Upper lobe of left lung (tissue), 4 donors: ENCODE data around the gene POLD2.

Experiments
- EP300 ChIP-seq, 4 donors: sonication (generic); formaldehyde crosslinking; IDR thresholded peaks; one replicate each; pipeline ENCODE4 v1.5.1; 2017; ENCODE audit warnings: antibody characterized with exemption in 4 of 4, control low read depth in 2 of 4
- POLR2A ChIP-seq, 4 donors: fragments of 450-650 bp; IDR thresholded peaks; one replicate each; pipeline ENCODE4 v1.5.1; 2016 to 2017; ENCODE audit warnings: antibody characterized with exemption in 4 of 4, mild to moderate bottlenecking in 2 of 4
- POLR2AphosphoS5 ChIP-seq, 2 donors: sonication (generic); formaldehyde crosslinking; IDR thresholded peaks; one replicate each; pipeline ENCODE4 v1.5.1; 2017; ENCODE audit warnings: antibody characterized with exemption in 2 of 2
- TF ChIP-seq, protein P1 (sequence below), 6 experiments: fragments of 450-650 bp in 4 of 6; fragments of 200-600 bp in 2 of 6; sonication (generic) in 2 of 6; IDR thresholded peaks; one replicate each; pipeline ENCODE4 v1.5.1; 2016 to 2019; ENCODE audit warnings: antibody characterized with exemption in 6 of 6

DNA sequence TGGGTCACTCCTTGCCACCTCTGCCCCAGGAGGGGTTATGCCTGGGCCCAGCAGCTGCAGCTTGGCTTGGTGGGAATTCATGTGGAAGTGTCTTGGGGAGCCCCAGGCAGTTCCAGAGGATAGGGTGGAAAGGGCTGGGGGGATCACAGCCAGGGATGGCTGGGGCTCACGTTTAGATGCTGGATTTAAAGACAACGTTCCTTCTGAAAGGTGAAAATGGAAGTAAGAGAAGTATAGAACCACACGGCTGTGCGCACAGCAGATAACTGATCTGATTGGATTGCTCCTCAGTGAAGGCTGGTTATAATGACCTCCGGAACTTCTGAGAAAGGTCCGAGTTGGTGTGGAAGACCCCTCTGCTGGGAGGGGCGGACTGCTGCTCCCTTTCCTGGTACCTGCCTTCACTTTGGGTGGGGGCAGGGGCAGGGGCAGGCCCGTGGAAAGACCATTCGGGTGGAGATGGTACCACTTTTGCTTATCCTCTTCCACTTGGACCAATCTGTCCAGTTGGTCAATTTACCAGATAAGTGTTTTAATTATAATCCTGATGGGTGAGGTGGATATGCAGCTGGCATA lies 25.7 kb upstream of the POLD2 start:
- TF ChIP-seq, protein P1, sequence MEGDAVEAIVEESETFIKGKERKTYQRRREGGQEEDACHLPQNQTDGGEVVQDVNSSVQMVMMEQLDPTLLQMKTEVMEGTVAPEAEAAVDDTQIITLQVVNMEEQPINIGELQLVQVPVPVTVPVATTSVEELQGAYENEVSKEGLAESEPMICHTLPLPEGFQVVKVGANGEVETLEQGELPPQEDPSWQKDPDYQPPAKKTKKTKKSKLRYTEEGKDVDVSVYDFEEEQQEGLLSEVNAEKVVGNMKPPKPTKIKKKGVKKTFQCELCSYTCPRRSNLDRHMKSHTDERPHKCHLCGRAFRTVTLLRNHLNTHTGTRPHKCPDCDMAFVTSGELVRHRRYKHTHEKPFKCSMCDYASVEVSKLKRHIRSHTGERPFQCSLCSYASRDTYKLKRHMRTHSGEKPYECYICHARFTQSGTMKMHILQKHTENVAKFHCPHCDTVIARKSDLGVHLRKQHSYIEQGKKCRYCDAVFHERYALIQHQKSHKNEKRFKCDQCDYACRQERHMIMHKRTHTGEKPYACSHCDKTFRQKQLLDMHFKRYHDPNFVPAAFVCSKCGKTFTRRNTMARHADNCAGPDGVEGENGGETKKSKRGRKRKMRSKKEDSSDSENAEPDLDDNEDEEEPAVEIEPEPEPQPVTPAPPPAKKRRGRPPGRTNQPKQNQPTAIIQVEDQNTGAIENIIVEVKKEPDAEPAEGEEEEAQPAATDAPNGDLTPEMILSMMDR (IDR thresholded peaks at IDR 0.05) = no peak
- TF ChIP-seq POLR2A (IDR thresholded peaks at IDR 0.05) (no peak), EP300 (IDR thresholded peaks at IDR 0.05) (no peak), POLR2AphosphoS5 (IDR thresholded peaks at IDR 0.05) (no peak)
